ENCODE results near the gene TPM1. TPM values are rescaled to one million over a fixed set of nuclear protein-coding genes. Genes with fewer than 3 reads are reported as not detected.

The TPM1 gene
- total and polyA plus RNA-seq, 4 donors = 118 to 469 (median 192) TPM

DNA sequence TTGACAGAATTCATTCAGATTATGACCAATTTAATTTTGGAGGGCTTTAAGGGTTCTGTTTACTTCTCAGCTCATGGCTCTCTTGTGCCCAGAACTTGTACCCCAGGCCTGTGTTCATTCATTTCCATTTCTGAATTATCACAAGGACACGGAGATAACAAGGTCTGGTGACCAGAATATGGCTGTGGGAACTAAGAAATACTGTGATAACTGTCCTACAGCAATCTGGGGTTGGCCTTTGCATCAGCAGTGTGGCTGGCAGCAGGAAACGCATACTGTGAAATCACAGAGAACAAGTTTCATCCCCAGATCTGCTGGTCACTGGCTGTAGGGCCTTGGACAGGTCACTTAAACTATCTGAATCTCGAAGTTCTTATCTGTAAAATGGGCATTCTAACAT is 41.8 kb upstream of the TPM1 start:
- H3K27ac ChIP-seq (ENCODE audit: low read depth in 1 of 2, low read length in 1 of 2) = peak overlapping the region in 1 of 2 donors; percentile 84
- no peak overlapping the region for H3K4me3 ChIP-seq
- peaks cover 0 to 7% (median 0%) of the 10 kb centered on the region in 5 donors for H3K4me1 ChIP-seq (ENCODE audit: control insufficient read depth in 5 of 5, insufficient read depth in 5 of 5, low read length in 5 of 5)
- no peaks in the 10 kb centered on the region for H3K9me3 ChIP-seq (ENCODE audit: control insufficient read depth in 4 of 4, insufficient read depth in 3 of 4, low read length in 3 of 4)
- TF ChIP-seq, protein P1, sequence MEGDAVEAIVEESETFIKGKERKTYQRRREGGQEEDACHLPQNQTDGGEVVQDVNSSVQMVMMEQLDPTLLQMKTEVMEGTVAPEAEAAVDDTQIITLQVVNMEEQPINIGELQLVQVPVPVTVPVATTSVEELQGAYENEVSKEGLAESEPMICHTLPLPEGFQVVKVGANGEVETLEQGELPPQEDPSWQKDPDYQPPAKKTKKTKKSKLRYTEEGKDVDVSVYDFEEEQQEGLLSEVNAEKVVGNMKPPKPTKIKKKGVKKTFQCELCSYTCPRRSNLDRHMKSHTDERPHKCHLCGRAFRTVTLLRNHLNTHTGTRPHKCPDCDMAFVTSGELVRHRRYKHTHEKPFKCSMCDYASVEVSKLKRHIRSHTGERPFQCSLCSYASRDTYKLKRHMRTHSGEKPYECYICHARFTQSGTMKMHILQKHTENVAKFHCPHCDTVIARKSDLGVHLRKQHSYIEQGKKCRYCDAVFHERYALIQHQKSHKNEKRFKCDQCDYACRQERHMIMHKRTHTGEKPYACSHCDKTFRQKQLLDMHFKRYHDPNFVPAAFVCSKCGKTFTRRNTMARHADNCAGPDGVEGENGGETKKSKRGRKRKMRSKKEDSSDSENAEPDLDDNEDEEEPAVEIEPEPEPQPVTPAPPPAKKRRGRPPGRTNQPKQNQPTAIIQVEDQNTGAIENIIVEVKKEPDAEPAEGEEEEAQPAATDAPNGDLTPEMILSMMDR (IDR thresholded peaks at IDR 0.05; ENCODE audit: control extremely low read depth, extremely low read depth) = no peak
- H3K9ac ChIP-seq (ENCODE audit: insufficient read depth in 1 of 2, low read length in 2 of 2) = no peak overlapping the region
- ATAC-seq (ENCODE audit: insufficient read depth, low FRiP score) (no peak), DNase-seq (no peak)
- H3K36me3 ChIP-seq (ENCODE audit: control insufficient read depth in 4 of 4, insufficient read depth in 4 of 4, low read length in 4 of 4) = no peaks in the 10 kb centered on the region
- H3K27me3 ChIP-seq (ENCODE audit: control insufficient read depth in 3 of 3, insufficient read depth in 3 of 3, low read length in 2 of 3) = no peaks in the 10 kb centered on the region
- WGBS, 2 donors = 80 to 95% methylated on average over 3 of the region's 3 CpGs

DNA sequence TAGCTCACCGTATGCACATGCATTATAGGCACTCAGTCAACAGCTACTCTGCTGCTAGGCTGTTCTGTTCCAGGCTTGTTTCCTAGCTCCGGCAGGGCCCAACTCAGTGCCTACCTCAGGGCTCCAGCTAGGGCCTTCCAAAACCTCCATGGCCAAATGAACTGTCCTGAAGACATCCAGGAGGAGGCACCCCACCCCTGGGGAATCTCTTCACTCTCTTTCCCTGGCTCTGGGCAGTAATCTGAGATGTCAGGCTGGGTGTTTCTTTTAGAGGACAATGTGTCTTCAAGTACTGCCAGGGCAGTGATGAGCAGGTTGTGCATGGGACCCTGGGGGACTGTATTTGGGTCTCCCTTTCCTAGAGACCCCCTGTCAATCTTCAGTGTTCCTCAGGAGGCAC is 38.3 kb upstream of the TPM1 start:
- no peaks in the 10 kb centered on the region for H3K36me3 ChIP-seq (ENCODE audit: control insufficient read depth in 4 of 4, insufficient read depth in 4 of 4, low read length in 4 of 4)
- no peak overlapping the region for H3K9ac ChIP-seq (ENCODE audit: insufficient read depth in 1 of 2, low read length in 2 of 2)
- DNase-seq (no peak), ATAC-seq (ENCODE audit: insufficient read depth, low FRiP score) (no peak)
- no peaks in the 10 kb centered on the region for H3K9me3 ChIP-seq (ENCODE audit: control insufficient read depth in 4 of 4, insufficient read depth in 3 of 4, low read length in 3 of 4)
- no peaks in the 10 kb centered on the region for H3K27me3 ChIP-seq (ENCODE audit: control insufficient read depth in 3 of 3, insufficient read depth in 3 of 3, low read length in 2 of 3)
- TF ChIP-seq, protein P1 (IDR thresholded peaks at IDR 0.05; ENCODE audit: control extremely low read depth, extremely low read depth) = no peak
- H3K27ac ChIP-seq (ENCODE audit: low read depth in 1 of 2, low read length in 1 of 2) = no peak overlapping the region
- H3K4me3 ChIP-seq = no peak overlapping the region
- H3K4me1 ChIP-seq (ENCODE audit: control insufficient read depth in 5 of 5, insufficient read depth in 5 of 5, low read length in 5 of 5) = peaks cover 0 to 4% (median 0%) of the 10 kb centered on the region in 5 donors
- 93 to 94% methylated on average over 2 of the region's 2 CpGs for WGBS, 2 donors

DNA sequence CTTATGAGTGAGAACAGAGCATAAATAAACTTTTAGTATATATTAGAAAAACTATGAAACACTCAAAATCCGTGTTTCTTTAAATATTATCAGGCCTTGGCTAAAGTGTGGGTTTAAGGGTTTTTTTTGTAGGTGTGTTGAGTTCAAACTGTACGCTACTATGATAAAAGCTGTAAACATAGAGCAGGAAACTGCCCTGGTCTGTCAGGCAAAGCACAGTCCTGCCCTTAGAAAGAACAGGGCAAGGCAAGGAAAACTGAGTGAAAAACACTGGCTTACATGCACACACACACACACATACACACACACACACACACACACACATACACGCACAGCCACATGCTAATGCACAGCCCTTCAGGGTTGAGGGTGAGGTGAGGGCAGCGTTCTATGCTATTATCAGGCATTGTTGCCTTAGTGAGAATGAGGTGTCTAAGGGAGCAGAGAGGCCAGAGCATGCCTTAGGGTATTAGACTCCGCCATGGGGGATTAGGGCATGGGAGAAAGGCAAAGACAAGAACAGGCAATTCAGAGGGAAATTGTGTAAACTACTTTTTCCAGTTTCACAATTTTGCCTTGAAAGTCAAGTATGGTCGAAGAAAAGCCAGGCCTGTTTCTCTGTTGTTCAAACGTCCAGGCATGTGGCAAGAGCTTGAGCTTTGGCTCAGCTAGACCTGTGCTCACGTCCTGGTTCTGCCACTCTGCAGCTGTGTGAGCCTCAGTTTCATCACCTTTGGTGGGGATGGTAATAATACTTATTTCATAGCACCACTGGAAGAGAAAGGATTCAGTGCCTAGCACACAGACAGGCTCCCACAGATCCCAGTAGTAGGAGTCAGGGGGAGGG is 36.3 kb upstream of the TPM1 start:
- H3K27ac ChIP-seq (ENCODE audit: low read depth in 1 of 2, low read length in 1 of 2) = no peak overlapping the region
- peak in 1 of 3 donors; percentile 16 for DNase-seq
- no peaks in the 10 kb centered on the region for H3K27me3 ChIP-seq (ENCODE audit: control insufficient read depth in 3 of 3, insufficient read depth in 3 of 3, low read length in 2 of 3)
- no peak for ATAC-seq (ENCODE audit: insufficient read depth, low FRiP score)
- H3K4me1 ChIP-seq (ENCODE audit: control insufficient read depth in 5 of 5, insufficient read depth in 5 of 5, low read length in 5 of 5) = no peaks in the 10 kb centered on the region
- H3K36me3 ChIP-seq (ENCODE audit: control insufficient read depth in 4 of 4, insufficient read depth in 4 of 4, low read length in 4 of 4) = no peaks in the 10 kb centered on the region
- H3K9ac ChIP-seq (ENCODE audit: insufficient read depth in 1 of 2, low read length in 2 of 2) = no peak overlapping the region
- WGBS, 2 donors = 67 to 73% methylated on average over 8 of the region's 8 CpGs
- H3K4me3 ChIP-seq = no peak overlapping the region
- TF ChIP-seq, protein P1 (IDR thresholded peaks at IDR 0.05; ENCODE audit: control extremely low read depth, extremely low read depth) = no peak
- H3K9me3 ChIP-seq (ENCODE audit: control insufficient read depth in 4 of 4, insufficient read depth in 3 of 4, low read length in 3 of 4) = peaks cover 0 to 2% (median 0%) of the 10 kb centered on the region in 4 donors

All from lung (tissue), 12 donors.